PC-3 (cell line): ENCODE measurements around the gene RAB33A. TPM values are rescaled to one million over a fixed set of nuclear protein-coding genes. Genes with fewer than 3 reads are reported as not detected.
"Not testable (repeated sequence)": the region's sequence is repeated elsewhere in the genome, so short reads cannot be mapped to it uniquely, and the experiment has no call there.

Experiments
- ATAC-seq: fragments of 200-7000 bp; cut with Tn5 transposase; 2 replicates; pipeline ENCODE4 v1.9.1; 2020; ENCODE audit warnings: mild to moderate bottlenecking, moderate library complexity
- BruUV-seq: library from RNA; stranded (reverse); fragments of 400-500 nt; replicated peaks from 2 replicates; lab custom pipeline; 2021; lab: Mats Ljungman, UMichigan
- CTCF ChIA-PET: fragments of 300-600 bp; sonication (Branson Sonifier 250); formaldehyde crosslinking; loops from one replicate; lab custom pipeline; 2022; ENCODE audit warnings: antibody characterized with exemption; lab: Charles Lee
- POLR2A ChIA-PET: fragments of 300-600 bp; sonication (Branson Sonifier 250); formaldehyde crosslinking; loops from one replicate; lab custom pipeline; 2022; ENCODE audit warnings: antibody characterized with exemption; ENCODE audit not compliant: unreplicated experiment; lab: Charles Lee
- DNase-seq: peaks from one replicate; pipeline ENCODE4 v3.0.0-alpha.2; 2015
- H2AFZ ChIP-seq: fragments of 300-600 bp; sonication (generic); 2 replicates; pipeline ENCODE4 v1.6.0; 2016; ENCODE audit warnings: antibody characterized with exemption, low read length
- H3F3A ChIP-seq: fragments of 300-600 bp; sonication (generic); one replicate; pipeline ENCODE4 v1.6.0; 2017; ENCODE audit warnings: antibody characterized with exemption, low read length, control low read depth, mild to moderate bottlenecking; ENCODE audit not compliant: unreplicated experiment
- H3K27ac ChIP-seq: fragments of 300-600 bp; sonication (generic); 2 replicates; pipeline ENCODE4 v1.5.1; 2016; ENCODE audit warnings: mild to moderate bottlenecking, low read length
- H3K27me3 ChIP-seq: fragments of 300-600 bp; sonication (generic); 2 replicates; pipeline ENCODE4 v1.6.1; 2016; ENCODE audit warnings: low read length, mixed read lengths
- H3K36me3 ChIP-seq: fragments of 300-600 bp; sonication (generic); 2 replicates; pipeline ENCODE4 v1.6.1; 2016; ENCODE audit warnings: low read depth, mixed run types, low read length, mixed read lengths
- H3K4me1 ChIP-seq: fragments of 300-600 bp; sonication (generic); 2 replicates; pipeline ENCODE4 v1.5.1; 2016; ENCODE audit warnings: low read length; ENCODE audit not compliant: insufficient read depth
- H3K4me2 ChIP-seq: fragments of 300-600 bp; sonication (generic); 2 replicates; pipeline ENCODE4 v1.6.0; 2016; ENCODE audit warnings: low read length
- H3K4me3 ChIP-seq: fragments of 300-600 bp; sonication (generic); 2 replicates; pipeline ENCODE4 v1.5.1; 2016; ENCODE audit warnings: mild to moderate bottlenecking, low read length, mixed read lengths
- H3K79me2 ChIP-seq: fragments of 300-600 bp; sonication (generic); 2 replicates; pipeline ENCODE4 v1.6.1; 2017; ENCODE audit warnings: low read length, mixed read lengths
- H3K9ac ChIP-seq: fragments of 300-600 bp; sonication (generic); 2 replicates; pipeline ENCODE4 v1.6.0; 2016; ENCODE audit warnings: mild to moderate bottlenecking, low read length
- H3K9me2 ChIP-seq: fragments of 300-600 bp; sonication (generic); replicated peaks from 2 replicates; pipeline ENCODE4 v1.6.1; 2016; ENCODE audit warnings: mixed run types, low read length, mixed read lengths
- H3K9me3 ChIP-seq: fragments of 300-600 bp; sonication (generic); 2 replicates; pipeline ENCODE4 v1.6.1; 2016; ENCODE audit warnings: low read length, mixed read lengths
- H4K20me1 ChIP-seq: fragments of 300-600 bp; sonication (generic); 2 replicates; pipeline ENCODE4 v1.6.1; 2016; ENCODE audit warnings: low read length, mixed read lengths
- EZH2 ChIP-seq: fragments of 300-600 bp; sonication (generic); IDR thresholded peaks from one replicate; pipeline ENCODE4 v1.6.1; 2017; ENCODE audit warnings: antibody characterized with exemption, mild to moderate bottlenecking, low read length; ENCODE audit not compliant: unreplicated experiment
- EZH2phosphoT487 ChIP-seq: fragments of 300-600 bp; sonication (generic); IDR thresholded peaks from 2 replicates; pipeline ENCODE4 v1.6.1; 2018; ENCODE audit warnings: mild to moderate bottlenecking, antibody characterized with exemption, low read length, borderline replicate concordance
- intact Hi-C: fragments of 100-400 bp; cut with micrococcal nuclease; formaldehyde crosslinking; loops from 2 replicates; pipeline ENCODE4 v1.9.0; 2023
- total RNA-seq: library from RNA; depleted of rRNA; stranded (reverse); fragments of >200 nt; gene quantifications from 2 replicates; pipeline ENCODE4 v1.2.3, GENCODE V29; 2014; rRNA removed
- TF ChIP-seq, protein P1 (sequence below): fragments of 300-600 bp; sonication (generic); conservative IDR thresholded peaks from 2 replicates; pipeline ENCODE4 v1.5.1; 2017; ENCODE audit warnings: antibody characterized with exemption, low read depth, mild to moderate bottlenecking, low read length

The RAB33A gene
- total RNA-seq, 1 experiment from 2014 or later = not detected

DNA sequence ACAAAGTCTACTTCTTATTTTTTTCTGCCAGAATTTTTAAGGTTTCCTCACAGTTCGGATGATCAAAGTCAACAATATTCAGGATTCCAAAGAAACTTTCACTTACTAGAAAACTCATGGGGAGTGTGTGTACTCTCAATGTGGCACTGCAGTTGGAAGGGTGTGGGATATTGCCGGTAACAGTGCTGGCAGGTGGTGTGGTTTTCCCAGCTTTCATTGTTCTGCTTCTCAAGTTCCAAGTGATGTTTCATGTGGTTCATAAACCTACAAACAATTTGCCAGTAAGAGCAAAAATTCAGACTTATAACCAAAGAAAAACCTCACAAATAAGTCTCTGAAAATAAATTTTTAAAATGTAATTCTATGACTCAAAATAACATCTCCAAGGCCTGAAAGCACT is 57.1 kb downstream of the RAB33A start:
- TF ChIP-seq EZH2 (no peak), EZH2phosphoT487 (no peak)
- TF ChIP-seq, protein P1, sequence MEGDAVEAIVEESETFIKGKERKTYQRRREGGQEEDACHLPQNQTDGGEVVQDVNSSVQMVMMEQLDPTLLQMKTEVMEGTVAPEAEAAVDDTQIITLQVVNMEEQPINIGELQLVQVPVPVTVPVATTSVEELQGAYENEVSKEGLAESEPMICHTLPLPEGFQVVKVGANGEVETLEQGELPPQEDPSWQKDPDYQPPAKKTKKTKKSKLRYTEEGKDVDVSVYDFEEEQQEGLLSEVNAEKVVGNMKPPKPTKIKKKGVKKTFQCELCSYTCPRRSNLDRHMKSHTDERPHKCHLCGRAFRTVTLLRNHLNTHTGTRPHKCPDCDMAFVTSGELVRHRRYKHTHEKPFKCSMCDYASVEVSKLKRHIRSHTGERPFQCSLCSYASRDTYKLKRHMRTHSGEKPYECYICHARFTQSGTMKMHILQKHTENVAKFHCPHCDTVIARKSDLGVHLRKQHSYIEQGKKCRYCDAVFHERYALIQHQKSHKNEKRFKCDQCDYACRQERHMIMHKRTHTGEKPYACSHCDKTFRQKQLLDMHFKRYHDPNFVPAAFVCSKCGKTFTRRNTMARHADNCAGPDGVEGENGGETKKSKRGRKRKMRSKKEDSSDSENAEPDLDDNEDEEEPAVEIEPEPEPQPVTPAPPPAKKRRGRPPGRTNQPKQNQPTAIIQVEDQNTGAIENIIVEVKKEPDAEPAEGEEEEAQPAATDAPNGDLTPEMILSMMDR = no peak
- H2AFZ ChIP-seq = no peak overlapping the region
- no peaks in the 10 kb centered on the region for H3K27me3 ChIP-seq
- POLR2A ChIA-PET = no interaction called here
- H3K9me3 ChIP-seq = no peaks in the 10 kb centered on the region
- H3K4me2 ChIP-seq = no peak overlapping the region
- no TSS peak for BruUV-seq
- no peaks in the 10 kb centered on the region for H4K20me1 ChIP-seq
- DNase-seq (no peak), ATAC-seq (no peak)
- no peaks in the 10 kb centered on the region for H3K9me2 ChIP-seq
- no peaks in the 10 kb centered on the region for H3K4me1 ChIP-seq
- intact Hi-C loops = no loop called here
- no peaks in the 10 kb centered on the region for H3K79me2 ChIP-seq
- no peak overlapping the region for H3K9ac ChIP-seq
- H3K27ac ChIP-seq = no peak overlapping the region
- H3K36me3 ChIP-seq = peaks cover 14% of the 10 kb centered on the region; the same call in 1 of the 2 replicates
- CTCF ChIA-PET = no interaction called here
- no peaks in the 10 kb centered on the region for H3F3A ChIP-seq
- H3K4me3 ChIP-seq = no peak overlapping the region

DNA sequence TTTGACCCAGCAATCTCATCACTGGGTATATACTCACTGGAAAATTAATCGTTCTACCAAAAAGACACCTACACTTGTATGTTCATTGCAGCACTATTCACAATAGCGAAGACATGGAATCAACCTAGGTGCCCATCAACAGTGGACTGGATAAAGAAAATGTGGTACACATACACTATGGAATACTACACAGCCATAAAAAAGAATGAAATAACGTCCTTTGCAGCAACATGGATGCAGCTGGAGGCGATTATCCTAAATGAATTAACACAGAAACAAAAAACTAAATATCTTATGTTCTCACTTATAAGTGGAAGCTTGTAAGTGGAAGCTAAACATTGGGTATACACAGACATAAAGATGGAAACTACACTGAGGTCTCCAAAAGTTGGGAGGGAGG is 59.4 kb downstream of the RAB33A start:
- H3F3A ChIP-seq, H3K79me2 ChIP-seq, H3K27ac ChIP-seq, POLR2A ChIA-PET, BruUV-seq, H3K4me2 ChIP-seq, DNase-seq, H3K9ac ChIP-seq, CTCF ChIA-PET, ATAC-seq, H2AFZ ChIP-seq, H3K9me2 ChIP-seq, H3K27me3 ChIP-seq, H3K9me3 ChIP-seq, H4K20me1 ChIP-seq, H3K4me3 ChIP-seq, intact Hi-C loops, H3K4me1 ChIP-seq: not testable (repeated sequence)
- peaks cover 12% of the 10 kb centered on the region; the same call in 1 of the 2 replicates for H3K36me3 ChIP-seq

Other genes with a start within 250 kb of the RAB33A start
- 3.1 and 3.9 TPM in 2 replicates for gene BCORL1, start 189.3 kb upstream of the RAB33A start, total RNA-seq
- gene ELF4, start 61.5 kb upstream of the RAB33A start, total RNA-seq = 23.4 and 23.8 TPM in 2 replicates
- gene AIFM1, start 6.1 kb upstream of the RAB33A start, total RNA-seq = 51.8 and 57.7 TPM in 2 replicates
- 4.6 and 5.2 TPM in 2 replicates for gene ZNF280C, start 96.9 kb downstream of the RAB33A start, total RNA-seq
- 12.5 and 20.4 TPM in 2 replicates for gene SLC25A14, start 168.0 kb downstream of the RAB33A start, total RNA-seq
- not detected in 2 replicates for gene GPR119, start 213.7 kb downstream of the RAB33A start, total RNA-seq
- 26.7 and 31.6 TPM in 2 replicates for gene RBMX2, start 230.0 kb downstream of the RAB33A start, total RNA-seq